T-helper 22 cell (primary cell): ENCODE measurements around the gene PARP9.
A peak's percentile ranks its signal among the peaks of the same experiment; 100 is the strongest.

Source experiments
- DNase-seq: peaks from one replicate; pipeline ENCODE4 v3.0.0-alpha.2; 2020; ENCODE audit warnings: low read depth

The PARP9 gene

DNA sequence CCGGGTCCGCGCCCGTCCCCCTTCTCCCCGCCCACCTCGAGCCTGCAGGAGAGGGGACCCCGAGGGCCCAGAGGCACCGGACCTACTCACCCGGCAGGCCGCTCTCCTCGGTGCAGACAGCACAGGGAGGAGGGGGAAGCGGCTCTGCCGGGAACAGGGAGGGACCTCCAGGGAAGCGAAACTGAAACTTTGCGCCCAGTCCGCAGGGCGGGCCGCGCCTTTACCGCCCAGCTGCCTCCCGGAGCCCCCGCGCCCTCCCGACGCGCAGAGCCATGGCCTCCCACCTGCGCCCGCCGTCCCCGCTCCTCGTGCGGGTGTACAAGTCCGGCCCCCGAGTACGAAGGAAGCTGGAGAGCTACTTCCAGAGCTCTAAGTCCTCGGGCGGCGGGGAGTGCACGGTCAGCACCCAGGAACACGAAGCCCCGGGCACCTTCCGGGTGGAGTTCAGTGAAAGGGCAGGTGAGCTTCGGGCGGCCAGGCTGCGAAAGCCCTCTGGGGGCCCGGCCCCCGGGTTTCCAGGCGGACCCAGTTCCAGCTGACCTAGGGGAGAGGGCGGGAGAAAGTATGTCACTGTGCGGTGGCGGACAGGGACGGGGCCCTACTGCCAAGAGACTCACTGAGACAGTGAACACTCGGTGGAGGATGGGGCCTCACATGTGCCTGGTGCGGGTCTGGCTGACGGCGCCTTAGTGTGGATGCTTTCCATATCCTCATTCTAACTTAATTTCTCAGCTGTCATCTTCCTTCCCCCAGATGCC lies at the start of gene PARP9, which contains the start of gene DTX3L:
PARP9 (minus strand) TSS at position 146 of the 758 bp plus-strand sequence. CDS start 4,680 bp downstream, outside the sequence.
DTX3L (plus strand) TSS at position 184 of the 758 bp plus-strand sequence; CDS start at position 273, 89 bp downstream.
- DNase-seq = peak; percentile 67

DNA sequence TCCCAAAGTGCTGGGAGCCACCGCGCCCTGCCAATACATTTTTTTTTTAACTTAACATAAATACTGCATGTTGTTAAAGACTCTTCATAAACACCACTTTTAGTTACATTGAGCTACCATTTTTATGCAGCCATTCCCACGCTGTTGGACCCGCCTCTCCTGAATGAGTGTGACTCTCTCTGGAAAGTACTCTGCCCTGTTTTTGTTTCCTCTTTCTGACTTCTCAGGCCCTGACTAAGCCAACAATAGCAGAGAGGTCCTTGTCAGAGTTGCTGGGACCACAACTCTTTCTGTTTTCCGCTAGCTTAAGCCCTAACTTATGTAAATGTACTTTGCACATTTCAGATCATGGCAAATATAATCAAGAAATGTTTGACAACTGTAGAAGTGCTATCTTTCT lies 48.6 kb upstream of the PARP9 start:
- no peak for DNase-seq

DNA sequence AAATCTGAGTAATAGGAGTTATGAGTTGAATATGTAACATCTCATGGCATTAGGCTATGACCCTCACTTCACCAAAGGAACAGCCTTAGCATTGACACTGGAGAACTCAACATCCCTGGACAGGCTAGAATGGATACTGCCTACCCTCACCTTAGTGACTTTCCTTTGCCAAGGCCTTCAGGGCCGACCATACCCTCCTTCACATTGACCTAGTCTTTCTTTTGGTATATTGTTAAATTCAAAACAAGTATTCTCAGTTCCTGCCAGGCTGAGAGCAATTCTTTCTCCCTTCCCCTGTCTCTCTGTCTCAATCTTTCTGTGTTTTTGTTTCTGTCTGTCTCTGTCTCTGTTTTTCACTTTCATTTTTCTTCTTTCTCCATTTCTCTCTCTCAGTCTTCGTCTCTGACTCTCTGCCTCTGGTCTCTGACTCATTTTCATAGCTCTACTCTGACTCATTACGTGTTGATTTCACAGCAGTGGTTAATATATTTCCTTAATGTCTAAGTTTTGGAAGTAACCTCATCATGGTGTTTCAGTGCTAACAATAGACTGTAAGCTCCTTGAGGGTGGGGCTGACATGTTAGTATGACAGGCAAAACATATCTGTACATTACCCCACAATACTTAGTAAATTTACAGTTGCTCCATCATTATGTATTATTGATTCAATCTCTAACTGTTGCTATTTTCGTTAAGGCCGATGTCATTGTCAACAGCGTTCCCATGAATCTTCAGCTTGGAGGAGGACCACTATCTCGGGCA lies 45.9 kb upstream of the PARP9 start:
- no peak for DNase-seq

DNA sequence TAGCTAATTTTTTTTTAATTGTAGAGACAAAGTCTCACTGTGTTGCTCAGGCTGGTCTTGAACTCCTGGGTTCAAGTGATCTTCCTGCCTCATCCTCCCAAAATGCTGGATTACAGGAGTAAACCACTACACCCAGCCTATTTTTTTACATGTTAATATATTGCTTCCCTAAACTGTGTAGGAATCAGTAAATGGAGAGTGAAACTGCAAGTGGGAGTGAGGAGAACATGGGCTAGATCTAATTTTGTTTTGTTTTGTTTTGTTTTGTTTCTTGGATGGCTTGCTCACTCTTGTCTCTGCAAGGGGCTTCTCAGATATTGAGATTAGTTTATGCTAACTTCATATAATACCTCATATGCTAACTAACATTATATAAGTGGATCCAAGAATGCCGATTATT lies 44.8 kb upstream of the PARP9 start:
- no peak for DNase-seq

DNA sequence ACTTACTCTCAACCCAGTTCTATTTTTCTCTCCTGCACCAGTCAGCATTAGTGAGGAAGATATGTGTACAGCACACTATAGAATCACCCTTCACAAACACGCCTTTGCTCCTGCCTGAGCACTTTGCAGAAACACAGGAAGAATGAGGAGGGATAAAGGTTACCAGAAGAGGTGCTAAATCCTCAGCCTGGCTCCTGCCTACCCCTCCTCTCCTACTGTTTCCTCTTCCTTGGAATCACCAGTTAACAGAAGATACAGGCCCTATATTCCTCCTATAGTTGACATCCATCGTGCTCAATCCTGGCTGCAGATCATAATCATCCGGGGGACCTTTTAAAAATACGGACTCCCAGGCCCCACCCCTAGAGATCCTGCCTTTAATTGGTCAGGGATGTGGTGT lies 42.2 kb upstream of the PARP9 start:
- DNase-seq = no peak

DNA sequence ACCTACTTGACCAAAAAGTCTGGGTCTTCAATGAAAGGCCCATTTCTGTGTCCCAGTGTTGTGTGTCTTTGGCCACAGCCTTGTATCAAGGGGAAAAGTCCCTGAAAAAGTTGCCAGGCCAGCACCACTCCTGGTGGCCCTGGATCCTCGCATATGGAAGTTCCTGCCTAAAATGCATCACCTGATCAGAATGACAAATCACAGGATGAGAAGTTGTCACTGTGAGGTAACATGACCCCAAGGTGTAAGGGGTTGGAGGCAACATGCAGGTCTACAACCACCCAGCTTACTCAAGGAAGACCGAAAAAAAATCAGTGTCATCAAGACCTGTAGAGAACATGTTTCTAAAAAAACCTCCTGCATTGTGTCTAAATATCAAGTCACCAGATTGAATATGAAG lies 39.0 kb upstream of the PARP9 start:
- DNase-seq = no peak

DNA sequence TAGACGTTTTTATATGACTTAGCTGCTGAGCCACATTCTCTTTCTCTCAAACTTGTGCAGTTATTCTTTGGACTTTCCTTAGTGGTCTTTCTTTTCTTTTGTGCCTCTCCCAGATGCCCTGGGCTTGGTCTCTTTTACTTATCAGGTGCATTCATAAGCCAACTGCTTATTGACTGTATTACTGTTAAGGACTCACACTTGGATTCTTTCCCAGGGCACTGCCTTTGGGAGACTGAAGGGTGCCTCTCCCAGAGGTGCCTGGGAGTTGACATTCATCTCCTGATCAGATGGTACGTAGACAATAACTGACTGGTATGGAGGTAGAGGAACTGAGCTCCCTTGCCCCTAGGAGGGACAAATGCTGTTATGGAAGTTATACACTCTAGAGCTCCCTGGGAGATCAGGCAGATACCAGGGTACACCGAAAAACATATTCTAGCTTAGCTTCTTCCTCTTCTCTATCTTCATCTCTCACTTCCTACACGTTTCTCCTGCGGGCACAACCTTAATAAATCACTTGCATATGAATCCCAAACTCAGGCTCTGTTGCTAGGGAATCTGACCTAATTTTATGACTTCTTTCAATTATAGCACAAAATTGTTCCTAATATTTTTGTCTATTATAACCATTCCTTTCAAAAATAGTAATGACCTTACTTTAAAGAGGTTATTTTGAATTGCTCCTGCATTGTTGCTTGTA lies 38.1 kb upstream of the PARP9 start:
- no peak for DNase-seq

DNA sequence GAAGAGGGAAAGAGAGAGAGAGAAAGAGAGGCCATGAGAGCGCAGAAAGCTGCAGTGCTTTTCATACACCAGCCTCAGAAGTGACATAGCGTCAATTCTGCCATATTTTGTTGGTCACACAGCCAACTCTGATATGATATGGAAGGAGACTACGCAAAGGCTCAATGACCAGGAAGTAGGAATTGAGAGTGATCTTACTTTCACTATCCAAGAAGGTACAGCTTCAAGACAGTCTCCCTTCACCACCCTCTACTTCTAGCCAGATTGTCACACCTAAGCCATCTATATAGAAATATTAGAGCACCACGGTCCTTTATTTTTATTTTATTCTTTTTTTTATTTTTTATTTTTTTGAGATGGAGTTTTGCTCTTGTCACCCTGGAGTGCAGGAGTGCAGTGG lies 34.5 kb upstream of the PARP9 start:
- DNase-seq = no peak

DNA sequence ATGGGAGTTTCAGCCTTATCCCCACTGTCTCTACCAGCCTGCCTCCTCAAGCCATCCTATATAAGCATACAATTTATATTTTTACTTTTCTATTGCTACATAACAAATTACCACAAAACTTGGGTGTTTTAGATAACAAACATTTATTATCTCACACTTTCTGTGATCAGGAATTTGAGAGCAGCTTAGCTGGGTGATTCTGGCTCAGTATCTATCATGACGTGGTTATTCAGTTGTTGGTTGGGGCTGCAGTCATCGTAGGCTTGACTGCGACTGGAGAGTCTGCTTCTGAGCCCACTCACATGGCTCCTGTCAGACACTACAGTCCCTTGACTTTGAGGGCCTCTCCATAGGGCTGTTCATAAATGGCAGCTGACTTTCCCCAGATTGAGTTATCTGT lies 34.1 kb upstream of the PARP9 start:
- DNase-seq = no peak

DNA sequence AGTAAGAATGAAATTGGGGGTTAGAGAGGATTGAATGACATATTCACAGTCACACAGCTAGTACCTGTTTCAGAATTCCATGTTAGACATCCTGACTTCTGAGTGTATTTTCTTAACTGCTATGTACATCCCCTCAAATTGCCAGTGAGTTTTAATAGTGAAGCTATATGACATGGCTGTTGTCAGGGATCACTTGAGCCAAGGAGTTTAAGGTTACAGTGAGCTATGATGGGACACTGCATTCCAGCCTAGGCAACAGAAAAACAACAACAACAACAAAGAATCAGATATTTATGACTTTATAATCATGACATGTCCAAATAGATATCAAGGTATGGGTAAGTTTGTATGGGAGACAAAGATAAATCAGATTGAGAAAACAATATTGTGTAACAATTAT lies 29.9 kb upstream of the PARP9 start:
- no peak for DNase-seq

DNA sequence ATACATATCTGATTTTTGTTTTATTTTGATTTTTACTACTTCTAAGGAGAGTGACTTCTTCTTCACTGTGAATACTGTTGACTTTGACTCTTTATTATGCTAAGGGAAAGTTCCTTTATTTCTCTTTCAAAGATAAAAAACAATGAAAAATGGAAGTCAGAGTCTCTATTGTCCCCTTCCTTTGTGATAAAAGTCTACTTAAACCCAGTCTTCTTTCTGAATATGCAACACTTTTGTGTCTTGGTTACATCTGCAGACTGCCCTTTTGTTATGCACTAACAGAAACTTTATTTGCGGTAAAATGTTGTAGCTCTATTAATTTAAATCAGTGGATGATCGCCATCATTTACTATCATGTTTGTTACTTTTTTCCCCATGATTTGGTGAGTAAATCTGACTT lies 26.5 kb upstream of the PARP9 start:
- no peak for DNase-seq

DNA sequence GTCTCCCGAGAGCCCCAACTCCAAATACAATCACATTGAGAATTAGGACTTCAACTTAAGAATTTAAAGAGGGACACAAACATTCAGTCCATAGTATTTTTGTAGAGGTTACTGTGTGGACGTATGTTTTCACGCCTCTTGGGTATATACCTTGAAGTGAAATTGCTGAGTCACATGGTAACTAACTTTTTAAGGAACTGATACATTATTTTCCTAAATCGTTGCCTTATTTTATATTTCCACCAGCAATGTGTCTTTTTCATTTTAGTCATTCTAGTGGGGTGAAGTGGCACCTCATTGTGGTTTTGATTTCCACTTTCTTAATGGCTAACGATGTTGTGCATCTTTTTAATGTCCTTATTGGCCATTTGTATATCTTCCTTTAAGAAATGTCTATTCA lies 25.2 kb upstream of the PARP9 start:
- no peak for DNase-seq

DNA sequence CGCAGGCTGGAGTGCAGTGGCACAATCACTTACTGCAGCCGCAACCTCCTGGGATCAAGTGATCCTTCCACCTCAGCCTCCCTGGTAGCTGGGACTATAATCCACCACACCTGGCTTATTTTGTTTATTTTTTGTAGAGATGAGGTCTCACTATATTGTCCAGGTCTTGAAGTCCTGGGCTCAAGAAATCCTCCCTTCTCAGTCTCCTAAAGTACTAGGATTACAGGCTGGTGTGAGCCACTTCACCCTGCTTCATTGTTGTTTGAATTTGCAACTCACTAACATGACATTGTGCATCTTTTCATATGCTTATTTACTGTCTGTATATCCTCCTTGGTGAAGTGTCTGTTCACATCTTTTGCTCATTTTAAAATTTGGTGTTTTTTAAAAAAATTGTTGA lies 23.5 kb upstream of the PARP9 start:
- no peak for DNase-seq

DNA sequence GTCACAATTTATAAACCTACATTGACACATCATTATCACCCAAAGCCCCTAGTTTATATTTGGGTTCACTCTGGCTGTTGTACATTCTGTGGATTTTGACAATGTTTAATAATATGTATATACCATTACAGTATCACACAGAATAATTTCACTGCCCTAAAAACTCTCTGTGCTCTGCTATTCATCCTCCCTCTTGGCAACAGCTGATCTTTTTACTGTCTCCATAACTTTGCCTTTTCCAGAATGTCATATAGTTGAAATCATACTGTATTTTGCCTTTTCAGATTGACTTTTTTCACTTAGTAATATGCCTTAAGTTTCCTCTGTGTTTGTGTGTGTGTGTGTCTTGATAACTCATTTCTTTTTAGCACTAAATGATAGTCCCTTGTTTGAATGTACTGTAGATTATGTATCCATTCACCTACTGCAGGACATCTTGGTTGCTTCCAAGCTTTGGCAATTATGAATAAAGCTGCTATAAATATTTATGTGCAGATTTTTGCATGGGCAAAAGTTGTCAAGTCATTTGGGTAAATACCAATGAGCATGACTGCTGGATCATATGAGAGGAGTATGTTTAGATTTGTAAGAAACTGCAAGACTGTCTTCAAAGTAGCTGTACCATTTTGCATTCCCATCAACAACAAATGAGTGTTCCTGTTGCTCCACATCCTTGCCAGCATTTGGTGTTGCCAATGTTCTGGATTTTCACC lies 22.8 kb upstream of the PARP9 start:
- DNase-seq = no peak

DNA sequence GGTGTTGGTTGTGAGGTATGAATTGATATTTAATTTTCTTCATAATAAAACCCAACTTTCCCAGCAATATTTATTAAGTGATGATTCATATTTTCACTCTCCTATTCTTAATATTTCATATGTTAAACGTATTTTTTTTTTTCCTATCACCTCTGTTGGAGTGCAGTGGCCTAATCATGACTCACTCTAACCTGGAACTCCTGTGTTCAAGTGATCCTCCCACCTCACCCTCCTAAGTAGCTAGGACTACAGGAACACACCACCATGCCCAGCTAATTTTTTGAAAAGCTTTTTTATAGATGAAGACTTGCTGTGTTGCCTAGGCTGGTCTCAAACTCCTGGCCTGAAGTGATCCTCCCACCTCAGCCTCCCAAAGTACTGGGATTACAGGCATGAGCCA lies 22.0 kb upstream of the PARP9 start:
- no peak for DNase-seq

DNA sequence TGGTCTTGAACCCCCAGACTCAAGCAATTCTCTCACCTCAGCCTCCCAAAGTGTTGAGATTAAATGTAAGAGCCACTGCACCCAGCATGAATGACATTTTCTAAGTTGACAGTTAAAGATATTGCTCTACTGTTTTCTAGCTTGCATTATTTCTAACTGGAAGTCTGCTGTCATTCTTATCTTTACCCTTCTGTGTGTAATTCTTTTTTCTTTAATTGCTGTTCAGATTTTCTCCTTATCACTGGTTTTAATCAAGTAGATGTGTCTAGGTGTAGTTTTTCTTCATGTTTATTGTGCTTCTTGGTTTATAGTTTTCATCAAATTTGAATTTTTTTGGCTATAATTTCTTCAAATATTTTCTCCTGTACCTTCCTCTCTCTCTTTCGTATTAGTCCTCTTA lies 18.3 kb upstream of the PARP9 start:
- DNase-seq = no peak

DNA sequence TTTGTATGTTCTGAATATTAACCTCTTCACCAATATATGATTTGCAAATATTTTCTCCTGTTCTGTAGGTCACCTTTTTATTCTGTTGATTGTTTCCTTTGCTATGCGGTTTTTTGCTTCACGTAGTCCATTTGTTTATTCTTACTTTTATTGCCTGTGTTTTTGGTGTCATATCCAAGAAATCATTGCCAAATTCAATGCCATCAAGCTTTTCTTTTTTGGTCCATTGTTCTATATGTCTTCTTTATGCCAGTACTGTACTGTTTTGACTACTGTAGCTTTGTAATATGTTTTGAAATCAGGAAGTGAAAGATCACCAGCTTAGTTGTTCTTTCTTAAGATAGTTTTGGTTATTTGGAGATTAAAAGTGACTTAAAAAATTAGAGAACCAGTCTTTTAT lies 17.5 kb upstream of the PARP9 start:
- no peak for DNase-seq

DNA sequence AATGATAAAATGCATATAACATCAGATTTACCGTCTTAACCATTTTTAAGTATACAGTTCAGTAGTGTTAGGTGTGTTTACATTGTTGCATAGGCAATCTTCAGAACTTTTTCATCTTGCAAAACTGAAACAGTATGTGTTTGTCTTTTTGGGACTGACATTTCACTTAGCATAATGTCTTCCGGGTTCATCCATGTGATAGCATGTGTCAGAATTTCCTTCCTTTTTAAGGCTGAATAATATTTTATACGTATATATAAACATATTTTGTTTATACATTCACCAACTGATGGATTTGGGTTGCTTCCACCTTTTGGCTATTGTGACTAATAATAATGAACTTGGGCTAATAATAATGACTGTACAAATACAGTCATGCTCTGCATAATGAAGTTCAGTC lies 16.4 kb upstream of the PARP9 start:
- DNase-seq = no peak

DNA sequence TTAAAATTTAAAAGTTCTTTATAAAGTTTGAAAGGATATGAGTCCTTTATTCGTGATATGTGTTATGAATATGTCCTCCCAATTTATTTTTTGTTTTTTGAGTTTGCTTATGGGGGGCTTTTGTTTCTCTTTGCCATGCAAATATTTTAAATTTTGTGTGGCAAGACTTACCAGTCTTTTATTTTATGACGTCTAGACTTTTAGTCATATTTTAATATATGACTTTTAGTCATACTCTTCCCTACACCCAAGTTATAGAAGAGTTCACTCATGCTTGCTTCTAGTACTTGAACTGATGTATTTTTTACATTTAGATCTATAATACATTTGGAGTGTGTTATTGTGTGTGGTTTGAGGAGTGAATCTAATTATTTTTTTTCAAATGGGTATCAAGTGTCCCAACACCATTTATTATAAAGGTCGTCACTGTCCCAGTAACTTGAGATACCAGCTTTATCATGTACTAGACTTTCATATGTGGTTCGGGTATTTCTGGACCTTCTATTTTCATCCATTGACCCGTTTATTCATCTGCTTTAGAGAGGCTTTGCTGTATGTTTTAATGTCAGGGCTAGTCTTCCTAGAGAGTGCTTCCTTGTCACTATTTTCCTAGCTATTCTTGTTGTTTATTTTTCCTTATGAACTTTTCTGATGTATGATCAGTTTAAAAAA lies 14.1 kb upstream of the PARP9 start:
- DNase-seq = no peak

DNA sequence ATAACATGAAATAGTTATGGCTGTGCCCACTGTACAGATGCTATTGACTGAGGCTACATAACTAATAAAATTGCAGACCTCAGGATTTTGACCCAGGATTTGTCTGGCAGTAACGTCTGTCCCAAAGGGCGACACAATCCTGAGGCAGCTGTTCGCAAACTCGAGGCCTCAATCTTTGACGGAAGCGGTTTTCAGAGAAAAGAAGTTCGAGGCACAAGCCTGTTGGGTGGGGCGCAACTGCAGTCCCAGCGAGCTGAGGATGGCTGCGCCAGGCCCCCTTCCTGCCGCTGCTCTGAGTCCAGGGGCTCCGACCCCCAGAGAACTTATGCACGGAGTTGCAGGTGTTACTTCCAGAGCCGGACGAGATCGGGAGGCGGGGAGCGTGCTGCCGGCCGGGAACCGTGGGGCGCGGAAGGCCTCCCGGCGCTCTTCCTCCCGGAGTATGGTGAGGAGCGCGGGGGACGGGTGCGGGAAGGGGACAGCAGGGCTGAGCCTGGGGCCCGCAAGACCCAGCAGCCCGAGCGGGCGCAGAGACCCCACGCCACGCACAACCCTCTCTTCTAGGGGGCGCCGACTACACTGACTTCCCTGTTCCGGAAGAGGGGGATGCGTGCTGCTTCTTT lies 13.4 kb upstream of the PARP9 start, which contains the start of gene PARP15:
PARP15 (plus strand) TSS at position 242 of the 623 bp plus-strand sequence; CDS start at position 260, 18 bp downstream.
- DNase-seq = peak; percentile 10
